Neural crest cell (in vitro differentiated cells): Measurements from ENCODE around the gene CPLX1. TPM values are rescaled to one million over a fixed set of nuclear protein-coding genes. Genes with fewer than 3 reads are reported as not detected.

Experiments used
- DNase-seq: peaks from one replicate; pipeline ENCODE4 v3.0.0; 2021; ENCODE audit warnings: low read depth, mixed read lengths, low spot score
- H3K27ac Mint-ChIP-seq: one replicate; pipeline ENCODE4 v1.8.0; 2021; ENCODE audit warnings: mild to moderate bottlenecking, mixed read lengths; ENCODE audit not compliant: unreplicated experiment
- H3K27me3 Mint-ChIP-seq: 2 replicates; pipeline ENCODE4 v1.8.0; 2021; ENCODE audit warnings: low read depth, mild to moderate bottlenecking, mixed read lengths
- H3K36me3 Mint-ChIP-seq: 2 replicates; pipeline ENCODE4 v1.8.0; 2021; ENCODE audit warnings: low read depth, mild to moderate bottlenecking, mixed read lengths
- H3K4me1 Mint-ChIP-seq: 2 replicates; pipeline ENCODE4 v1.8.0; 2021; ENCODE audit warnings: mixed read lengths
- H3K4me3 Mint-ChIP-seq: one replicate; pipeline ENCODE4 v1.8.0; 2021; ENCODE audit warnings: mild to moderate bottlenecking, mixed read lengths
- H3K9me3 Mint-ChIP-seq: 2 replicates; pipeline ENCODE4 v1.8.0; 2021; ENCODE audit warnings: mixed read lengths
- total RNA-seq: library from RNA; stranded (reverse); gene quantifications from 2 replicates; pipeline ENCODE4 v1.2.1, GENCODE V29; 2021
- TF ChIP-seq, protein P1 (sequence below): fragments of 200-600 bp; sonication (generic); conservative IDR thresholded peaks from 2 replicates; pipeline ENCODE4 v1.5.0; 2021; ENCODE audit warnings: antibody characterized with exemption, mild to moderate bottlenecking

The CPLX1 gene
- total RNA-seq, 1 donor from 2014 or later, result 2.0 TPM

- Mint-ChIP-seq H3K4me3 (no peak overlapping the region), H3K27me3 (no peaks in the 10 kb centered on the region), H3K9me3 (no peaks in the 10 kb centered on the region), H3K36me3 (peaks cover 20% of the 10 kb centered on the region), H3K4me1 (no peaks in the 10 kb centered on the region), H3K27ac (no peak overlapping the region)
- DNase-seq, result no peak
- TF ChIP-seq, protein P1, sequence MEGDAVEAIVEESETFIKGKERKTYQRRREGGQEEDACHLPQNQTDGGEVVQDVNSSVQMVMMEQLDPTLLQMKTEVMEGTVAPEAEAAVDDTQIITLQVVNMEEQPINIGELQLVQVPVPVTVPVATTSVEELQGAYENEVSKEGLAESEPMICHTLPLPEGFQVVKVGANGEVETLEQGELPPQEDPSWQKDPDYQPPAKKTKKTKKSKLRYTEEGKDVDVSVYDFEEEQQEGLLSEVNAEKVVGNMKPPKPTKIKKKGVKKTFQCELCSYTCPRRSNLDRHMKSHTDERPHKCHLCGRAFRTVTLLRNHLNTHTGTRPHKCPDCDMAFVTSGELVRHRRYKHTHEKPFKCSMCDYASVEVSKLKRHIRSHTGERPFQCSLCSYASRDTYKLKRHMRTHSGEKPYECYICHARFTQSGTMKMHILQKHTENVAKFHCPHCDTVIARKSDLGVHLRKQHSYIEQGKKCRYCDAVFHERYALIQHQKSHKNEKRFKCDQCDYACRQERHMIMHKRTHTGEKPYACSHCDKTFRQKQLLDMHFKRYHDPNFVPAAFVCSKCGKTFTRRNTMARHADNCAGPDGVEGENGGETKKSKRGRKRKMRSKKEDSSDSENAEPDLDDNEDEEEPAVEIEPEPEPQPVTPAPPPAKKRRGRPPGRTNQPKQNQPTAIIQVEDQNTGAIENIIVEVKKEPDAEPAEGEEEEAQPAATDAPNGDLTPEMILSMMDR, result no peak
Measured at GRCh38 chr4:735583-735982, 90.3 kb downstream of the CPLX1 start.

Other genes starting within 250 kb of the CPLX1 start
- 0.26 and 0.32 TPM in 2 replicates for gene TMEM271, start 249.8 kb downstream of the CPLX1 start, total RNA-seq
- 3.4 and 4.1 TPM in 2 replicates for gene PDE6B, start 200.6 kb downstream of the CPLX1 start, total RNA-seq
- 278 and 281 TPM in 2 replicates for gene ATP5ME, start 151.9 kb downstream of the CPLX1 start, total RNA-seq
- gene MYL5, start 151.6 kb downstream of the CPLX1 start, total RNA-seq, result 10.6 and 10.8 TPM in 2 replicates
- 0.77 and 0.91 TPM in 2 replicates for gene SLC49A3, start 137.0 kb downstream of the CPLX1 start, total RNA-seq
- 58.5 and 61.2 TPM in 2 replicates for gene PCGF3, start 120.3 kb downstream of the CPLX1 start, total RNA-seq
- 83.4 and 87.7 TPM in 2 replicates for gene GAK, start 106.2 kb upstream of the CPLX1 start, total RNA-seq
- 15.2 and 22.1 TPM in 2 replicates for gene TMEM175, start 106.3 kb upstream of the CPLX1 start, total RNA-seq
- 15.0 and 15.7 TPM in 2 replicates for gene DGKQ, start 147.4 kb upstream of the CPLX1 start, total RNA-seq
- gene IDUA, start 160.9 kb upstream of the CPLX1 start, total RNA-seq, result 16.4 and 18.0 TPM in 2 replicates
- gene SLC26A1, start 167.3 kb upstream of the CPLX1 start, total RNA-seq, result 0.27 and 0.84 TPM in 2 replicates
- gene FGFRL1, start 185.5 kb upstream of the CPLX1 start, total RNA-seq, result 54.9 and 58.8 TPM in 2 replicates